DND-41 (cell line): ENCODE results near the gene CALN1.
A peak's percentile ranks its signal among the peaks of the same experiment; 100 is the strongest.

Experiments
- ATAC-seq: fragments of 200-7000 bp; cut with Tn5 transposase; 3 replicates; pipeline ENCODE4 v1.9.1; 2021; ENCODE audit warnings: low read depth; ENCODE audit not compliant: insufficient read depth
- DNase-seq: peaks from one replicate; pipeline ENCODE4 v3.0.0-alpha.2; 2020
- H2AFZ ChIP-seq: 2 replicates; pipeline ENCODE4 v1.6.0; 2012; ENCODE audit warnings: low read depth, low read length
- H3K27ac ChIP-seq: 2 replicates; pipeline ENCODE4 v1.5.1; 2012; ENCODE audit warnings: low read length, inconsistent platforms
- H3K27me3 ChIP-seq: fragments of 200-600 bp; sonication (generic); 2 replicates; pipeline ENCODE4 v1.6.0; 2012; ENCODE audit warnings: low read length, mild to moderate bottlenecking, inconsistent platforms; ENCODE audit not compliant: insufficient read depth, poor library complexity
- H3K36me3 ChIP-seq: 2 replicates; pipeline ENCODE4 v1.5.1; 2012; ENCODE audit warnings: low read length, inconsistent platforms; ENCODE audit not compliant: insufficient read depth
- H3K4me1 ChIP-seq: 2 replicates; pipeline ENCODE4 v1.5.1; 2012; ENCODE audit warnings: mild to moderate bottlenecking, low read length; ENCODE audit not compliant: insufficient read depth
- H3K4me2 ChIP-seq: 2 replicates; pipeline ENCODE4 v1.6.0; 2012; ENCODE audit warnings: mild to moderate bottlenecking, moderate library complexity, low read length, inconsistent platforms; ENCODE audit not compliant: insufficient read depth
- H3K4me3 ChIP-seq, 2 experiments: fragments of 200-600 bp in 1 of 2; shearing (Covaris generic) in 1 of 2; 2 replicates each; pipeline ENCODE4 v1.5.1; 2012 to 2016; ENCODE audit warnings: inconsistent platforms in 2 of 2, low read length in 2 of 2, mild to moderate bottlenecking in 2 of 2, low read depth in 1 of 2, moderate library complexity in 1 of 2
- H3K79me2 ChIP-seq: 2 replicates; pipeline ENCODE4 v1.6.0; 2012; ENCODE audit warnings: low read length, inconsistent platforms; ENCODE audit not compliant: insufficient read depth
- H3K9ac ChIP-seq: 2 replicates; pipeline ENCODE4 v1.6.0; 2012; ENCODE audit warnings: low read depth, mild to moderate bottlenecking, inconsistent platforms, low read length, moderate library complexity
- H3K9me3 ChIP-seq: 2 replicates; pipeline ENCODE4 v1.5.1; 2012; ENCODE audit warnings: low read length, moderate library complexity, mild to moderate bottlenecking, inconsistent platforms; ENCODE audit not compliant: insufficient read depth, severe bottlenecking
- H4K20me1 ChIP-seq: 2 replicates; pipeline ENCODE4 v1.6.0; 2012; ENCODE audit warnings: low read length; ENCODE audit not compliant: insufficient read depth
- CTCF ChIP-seq: IDR thresholded peaks from 2 replicates; pipeline ENCODE4 v1.5.1; 2012; ENCODE audit warnings: borderline replicate concordance, low read length, moderate library complexity, mild to moderate bottlenecking; ENCODE audit not compliant: poor library complexity, severe bottlenecking; ENCODE audit errors: extremely low read depth
- EZH2 ChIP-seq: IDR thresholded peaks from 3 replicates; pipeline ENCODE4 v1.6.1; 2012; ENCODE audit warnings: borderline replicate concordance, low read depth, mild to moderate bottlenecking, moderate library complexity, low read length, inconsistent platforms; ENCODE audit not compliant: severe bottlenecking

The CALN1 gene

GRCh38 chr7:72098807-72099580 is 313.1 kb downstream of the CALN1 start:
- Histone ChIP-seq H4K20me1 (no peaks in the 10 kb centered on the region), H3K36me3 (no peaks in the 10 kb centered on the region), H3K4me3 (no peak overlapping the region), H3K9me3 (no peaks in the 10 kb centered on the region), H3K27me3 (no peaks in the 10 kb centered on the region), H3K4me1 (no peaks in the 10 kb centered on the region), H2AFZ (no peak overlapping the region), H3K9ac (no peak overlapping the region), H3K27ac (no peak overlapping the region), H3K4me2 (no peak overlapping the region), H3K79me2 (no peaks in the 10 kb centered on the region)
- TF ChIP-seq EZH2 (no peak), CTCF (no peak)
- ATAC-seq (no peak), DNase-seq (no peak)

GRCh38 chr7:72097226-72097625 is 314.9 kb downstream of the CALN1 start:
- Histone ChIP-seq H3K4me1 (no peaks in the 10 kb centered on the region), H3K36me3 (no peaks in the 10 kb centered on the region), H3K79me2 (no peaks in the 10 kb centered on the region), H3K9me3 (peaks cover 6% of the 10 kb centered on the region), H3K27ac (no peak overlapping the region), H3K9ac (no peak overlapping the region), H4K20me1 (no peaks in the 10 kb centered on the region), H2AFZ (no peak overlapping the region), H3K4me2 (no peak overlapping the region), H3K4me3 (no peak overlapping the region), H3K27me3 (no peaks in the 10 kb centered on the region)
- DNase-seq (no peak), ATAC-seq (no peak; the same call in 2 of the 3 replicates)
- TF ChIP-seq CTCF = no peak
- no peak for TF ChIP-seq EZH2

GRCh38 chr7:72092769-72093168 is 319.4 kb downstream of the CALN1 start:
- Histone ChIP-seq H3K36me3 (no peaks in the 10 kb centered on the region), H3K79me2 (no peaks in the 10 kb centered on the region), H3K4me2 (no peak overlapping the region), H3K9ac (no peak overlapping the region), H3K9me3 (peaks cover 9% of the 10 kb centered on the region), H3K27me3 (no peaks in the 10 kb centered on the region), H3K4me3 (no peak overlapping the region), H4K20me1 (no peaks in the 10 kb centered on the region), H3K27ac (no peak overlapping the region), H3K4me1 (no peaks in the 10 kb centered on the region), H2AFZ (no peak overlapping the region)
- DNase-seq (no peak), ATAC-seq (no peak)
- TF ChIP-seq CTCF = no peak

- H3K4me1 ChIP-seq = no peaks in the 10 kb centered on the region
- H3K27me3 ChIP-seq = no peaks in the 10 kb centered on the region
- H4K20me1 ChIP-seq = no peaks in the 10 kb centered on the region
- no peak overlapping the region for H3K9ac ChIP-seq
- H3K4me2 ChIP-seq = no peak overlapping the region
- no peak overlapping the region for H3K27ac ChIP-seq
- H3K9me3 ChIP-seq = peaks cover 9% of the 10 kb centered on the region
- ATAC-seq (peak; percentile 29; the same call in 1 of the 3 replicates), DNase-seq (no peak)
- H3K4me3 ChIP-seq = no peak overlapping the region
- H2AFZ ChIP-seq = no peak overlapping the region
- no peaks in the 10 kb centered on the region for H3K36me3 ChIP-seq
- no peaks in the 10 kb centered on the region for H3K79me2 ChIP-seq
- no peak for TF ChIP-seq CTCF
- no peak for TF ChIP-seq EZH2
These were observed 324.2 kb downstream of the CALN1 start for GRCh38 chr7:72087926-72088325.
